ENCODE measurements around the gene DPY19L3.
"Not testable (repeated sequence)": the region's sequence is repeated elsewhere in the genome, so short reads cannot be mapped to it uniquely, and the experiment has no call there.

The DPY19L3 gene

GRCh38 chr19:32489971-32490370 is 84.4 kb downstream of the DPY19L3 start:
- no peak overlapping the region for H3K4me3 ChIP-seq (replicated peaks; ENCODE audit: low read depth, low read length)
- no peak for TF ChIP-seq CTCF (IDR thresholded peaks at IDR 0.05; ENCODE audit: low read length, missing control alignments)
- no peak for DNase-seq (ENCODE audit: low read depth)

DNA sequence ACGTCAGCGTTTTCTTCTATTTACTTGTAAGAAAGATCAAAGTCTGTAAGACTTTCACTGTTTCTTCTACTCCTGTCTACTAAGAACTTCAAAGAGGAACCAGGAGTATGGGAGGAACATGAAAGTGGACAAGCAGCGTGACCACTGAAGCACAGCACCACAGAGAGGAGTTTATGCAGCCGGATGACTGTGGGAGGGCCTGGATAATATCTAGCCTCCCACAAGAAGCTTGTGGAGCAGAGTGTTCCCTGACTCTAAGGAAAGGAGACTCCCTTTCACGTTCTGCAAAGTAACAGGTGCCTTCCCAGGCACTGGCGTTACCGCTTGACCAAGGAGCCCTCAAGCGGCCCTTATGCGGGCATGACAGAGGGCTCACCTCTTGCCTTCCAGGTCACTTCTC is 91.8 kb downstream of the DPY19L3 start:
- DNase-seq (ENCODE audit: low read depth) = no peak
- no peak for TF ChIP-seq CTCF (IDR thresholded peaks at IDR 0.05; ENCODE audit: low read length, missing control alignments)
- H3K4me3 ChIP-seq (replicated peaks; ENCODE audit: low read depth, low read length) = no peak overlapping the region

GRCh38 chr19:32498648-32499200 is 93.2 kb downstream of the DPY19L3 start:
- no peak for TF ChIP-seq CTCF (IDR thresholded peaks at IDR 0.05; ENCODE audit: low read length, missing control alignments)
- H3K4me3 ChIP-seq (replicated peaks; ENCODE audit: low read depth, low read length) = no peak overlapping the region
- no peak for DNase-seq (ENCODE audit: low read depth)

DNA sequence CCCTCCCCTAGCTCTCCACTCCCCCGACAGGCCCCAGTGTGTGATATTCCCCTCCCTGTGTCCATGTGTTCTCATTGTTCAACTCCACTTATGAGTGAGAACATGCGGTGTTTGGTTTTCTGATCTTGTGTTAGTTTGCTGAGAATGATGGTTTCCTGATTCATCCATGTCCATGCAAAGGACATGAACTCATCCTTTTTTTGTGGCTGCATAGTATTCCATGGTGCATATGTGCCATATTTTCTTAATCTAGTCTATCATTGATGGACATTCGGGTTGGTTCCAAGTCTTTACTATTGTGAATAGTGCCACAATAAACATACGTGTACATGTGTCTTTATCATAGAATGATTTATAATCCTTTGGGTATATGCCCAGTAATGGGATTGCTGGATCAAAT is 106.9 kb downstream of the DPY19L3 start:
- not testable (repeated sequence) for DNase-seq (ENCODE audit: low read depth); H3K4me3 ChIP-seq (replicated peaks; ENCODE audit: low read depth, low read length)

DNA sequence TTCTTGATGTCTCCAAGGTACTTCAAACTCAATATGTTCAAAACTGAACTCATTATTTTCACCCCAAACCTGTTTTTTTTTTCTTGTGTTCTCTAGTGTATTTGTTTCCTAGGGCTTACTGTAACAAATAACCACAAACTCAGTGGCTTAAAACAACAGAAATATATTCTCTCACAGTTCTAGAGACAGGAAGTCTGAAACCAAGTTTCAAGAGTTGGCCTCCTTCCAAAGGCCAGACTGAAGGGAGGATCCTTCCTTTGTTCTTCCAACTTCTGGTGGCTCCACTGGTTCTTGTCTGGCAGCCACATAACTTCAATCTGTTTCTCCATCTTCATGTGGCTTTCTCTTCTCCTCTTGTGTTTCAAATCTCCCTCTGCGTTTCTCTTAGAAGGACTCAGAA is 113.5 kb downstream of the DPY19L3 start:
- DNase-seq (ENCODE audit: low read depth) = peak; percentile 59
- no peak overlapping the region for H3K4me3 ChIP-seq (replicated peaks; ENCODE audit: low read depth, low read length)
- TF ChIP-seq CTCF (IDR thresholded peaks at IDR 0.05; ENCODE audit: low read length, missing control alignments) = no peak

- H3K4me3 ChIP-seq (replicated peaks; ENCODE audit: low read depth, low read length) = no peak overlapping the region
- DNase-seq (ENCODE audit: low read depth) = no peak
- no peak for TF ChIP-seq CTCF (IDR thresholded peaks at IDR 0.05; ENCODE audit: low read length, missing control alignments)
Measured at GRCh38 chr19:32522967-32523366, 117.4 kb downstream of the DPY19L3 start.

- no peak overlapping the region for H3K4me3 ChIP-seq (replicated peaks; ENCODE audit: low read depth, low read length)
- TF ChIP-seq CTCF (IDR thresholded peaks at IDR 0.05; ENCODE audit: low read length, missing control alignments) = no peak
- DNase-seq (ENCODE audit: low read depth) = no peak
Measured at GRCh38 chr19:32526895-32527294, 121.3 kb downstream of the DPY19L3 start.

Measured in fibroblast of pulmonary artery (primary cell).